Liver (tissue), 9 donors: ENCODE data around the gene TMSB15B. TPM values are rescaled to one million over a fixed set of nuclear protein-coding genes. Genes with fewer than 3 reads are reported as not detected.
"Not testable (repeated sequence)": the region's sequence is repeated elsewhere in the genome, so short reads cannot be mapped to it uniquely, and the experiment has no call there.

Source experiments
- DNase-seq: peaks from one replicate; pipeline ENCODE4 v3.0.0-alpha.2; 2017; ENCODE audit warnings: low spot score
- H3K27ac ChIP-seq, 2 donors: one replicate each; pipeline ENCODE4 v1.7.0; 2013; ENCODE audit warnings: inconsistent platforms in 2 of 2, low read length in 2 of 2, control low read depth in 1 of 2, low read depth in 1 of 2, mild to moderate bottlenecking in 1 of 2
- H3K27me3 ChIP-seq, 4 donors: one replicate each; pipeline versions ENCODE4 v1.6.1 to v1.7.0; 2013; ENCODE audit warnings: low read length in 3 of 4, inconsistent platforms in 1 of 4, mild to moderate bottlenecking in 1 of 4, moderate library complexity in 1 of 4; ENCODE audit not compliant: control insufficient read depth in 4 of 4, insufficient read depth in 4 of 4
- H3K36me3 ChIP-seq, 4 donors: one replicate each; pipeline versions ENCODE4 v1.6.1 to v1.7.0; 2013; ENCODE audit warnings: low read length in 3 of 4, mild to moderate bottlenecking in 3 of 4, low read depth in 1 of 4, moderate library complexity in 1 of 4; ENCODE audit not compliant: control insufficient read depth in 4 of 4, insufficient read depth in 3 of 4
- H3K4me1 ChIP-seq, 4 donors: one replicate each; pipeline versions ENCODE4 v1.6.1 to v1.7.0; 2013; ENCODE audit warnings: low read length in 3 of 4, mild to moderate bottlenecking in 3 of 4, moderate library complexity in 1 of 4; ENCODE audit not compliant: control insufficient read depth in 4 of 4, insufficient read depth in 4 of 4
- H3K4me3 ChIP-seq, 3 donors: one replicate each; pipeline versions ENCODE4 v1.6.1 to v1.7.0; 2013; ENCODE audit warnings: low read length in 3 of 3, control low read depth in 1 of 3, low read depth in 1 of 3, mild to moderate bottlenecking in 1 of 3
- H3K9ac ChIP-seq, 2 donors: one replicate each; pipeline ENCODE4 v1.7.0; 2013; ENCODE audit warnings: low read length in 2 of 2, mild to moderate bottlenecking in 2 of 2, moderate library complexity in 2 of 2, control low read depth in 1 of 2, low read depth in 1 of 2
- H3K9me3 ChIP-seq, 4 donors: one replicate each; pipeline versions ENCODE4 v1.6.1 to v1.7.0; 2013; ENCODE audit warnings: low read length in 3 of 4; ENCODE audit not compliant: control insufficient read depth in 4 of 4
- FOXA1 ChIP-seq: IDR thresholded peaks from 2 replicates; pipeline ENCODE4 v1.6.1; 2016; ENCODE audit warnings: antibody characterized with exemption
- FOXA2 ChIP-seq: IDR thresholded peaks from 2 replicates; pipeline ENCODE4 v1.6.1; 2016; ENCODE audit warnings: antibody characterized with exemption
- GABPA ChIP-seq, 2 donors: IDR thresholded peaks in 1 of 2; conservative IDR thresholded peaks in 1 of 2; 2 replicates each; pipeline ENCODE4 v1.6.1; 2016; ENCODE audit warnings: antibody characterized with exemption in 2 of 2, mild to moderate bottlenecking in 1 of 2, moderate library complexity in 1 of 2
- HNF4A ChIP-seq, 2 donors: conservative IDR thresholded peaks; 2 replicates each; pipeline ENCODE4 v1.6.1; 2016; ENCODE audit warnings: antibody characterized with exemption in 2 of 2, mild to moderate bottlenecking in 2 of 2
- JUND ChIP-seq, 2 donors: IDR thresholded peaks; 2 replicates each; pipeline ENCODE4 v1.6.1; 2016; ENCODE audit warnings: antibody characterized with exemption in 2 of 2
- NR2F2 ChIP-seq: IDR thresholded peaks from 2 replicates; pipeline ENCODE4 v1.6.1; 2016; ENCODE audit warnings: antibody characterized with exemption
- RAD21 ChIP-seq, 2 donors: IDR thresholded peaks; 2 replicates each; pipeline ENCODE4 v1.6.1; 2016; ENCODE audit warnings: antibody characterized with exemption in 2 of 2, mild to moderate bottlenecking in 2 of 2
- RXRA ChIP-seq, 2 donors: IDR thresholded peaks; 2 replicates each; pipeline ENCODE4 v1.6.1; 2017 to 2018; ENCODE audit warnings: antibody characterized with exemption in 2 of 2, mild to moderate bottlenecking in 1 of 2
- SP1 ChIP-seq: IDR thresholded peaks from 2 replicates; pipeline ENCODE4 v1.6.1; 2018; ENCODE audit warnings: antibody characterized with exemption, mild to moderate bottlenecking
- TAF1 ChIP-seq: conservative IDR thresholded peaks from 2 replicates; pipeline ENCODE4 v1.6.1; 2016; ENCODE audit warnings: antibody characterized with exemption, mild to moderate bottlenecking
- YY1 ChIP-seq: IDR thresholded peaks from 2 replicates; pipeline ENCODE4 v1.6.1; 2016; ENCODE audit warnings: antibody characterized with exemption, mild to moderate bottlenecking
- WGBS: extraction: QIAGEN DNeasy Blood & Tissue Kit; methylation state at CpG from one replicate; pipeline ENCODE4 v1.1.7; 2013; 5-methylcytosine and 5-hydroxymethylcytosine counted together
- polyA plus RNA-seq, 2 donors: library from polyadenylated mRNA; stranded (reverse) in 1 of 2; unstranded in 1 of 2; fragments of 200-250 nt in 1 of 2; fragments of >200 nt in 1 of 2; fragmentation: Nextera tagmentation in 1 of 2; extraction: Ambion mirVana in 1 of 2; gene quantifications; one replicate each; pipeline versions ENCODE4 v1.2.1 to v1.2.3, GENCODE V29; 2013 to 2015
- total RNA-seq, 2 donors: library from RNA; depleted of rRNA; stranded (reverse); fragments of >200 nt; gene quantifications; one replicate each; pipeline ENCODE4 v1.2.3, GENCODE V29; 2014
- TF ChIP-seq, protein P1 (sequence below): IDR thresholded peaks from 2 replicates; pipeline ENCODE4 v1.6.1; 2016; ENCODE audit warnings: antibody characterized with exemption, mild to moderate bottlenecking
- TF ChIP-seq, protein P2 (sequence below): IDR thresholded peaks from 2 replicates; pipeline ENCODE4 v1.6.1; 2016; ENCODE audit warnings: antibody characterized with exemption
- TF ChIP-seq, protein P3 (sequence below): IDR thresholded peaks from 2 replicates; pipeline ENCODE4 v1.6.1; 2016; ENCODE audit warnings: antibody characterized with exemption
- TF ChIP-seq, protein P4 (sequence below): IDR thresholded peaks from 2 replicates; pipeline ENCODE4 v1.6.1; 2016; ENCODE audit warnings: antibody characterized with exemption
- TF ChIP-seq, protein P5 (sequence below): fragments of 150-350 bp; IDR thresholded peaks from 2 replicates; pipeline ENCODE4 v1.5.1; 2017; ENCODE audit warnings: improper control_type of control experiment, low read depth, low read length; ENCODE audit not compliant: missing input control
- donor health status: healthy.
- donor health status: healthy.
- donor health status: healthy.
- donor health status: healthy.
- donor health status: healthy.

Gene TMSB15B
- total and polyA plus RNA-seq, 4 donors: 0.07 to 0.79 (median 0.25) TPM

DNA sequence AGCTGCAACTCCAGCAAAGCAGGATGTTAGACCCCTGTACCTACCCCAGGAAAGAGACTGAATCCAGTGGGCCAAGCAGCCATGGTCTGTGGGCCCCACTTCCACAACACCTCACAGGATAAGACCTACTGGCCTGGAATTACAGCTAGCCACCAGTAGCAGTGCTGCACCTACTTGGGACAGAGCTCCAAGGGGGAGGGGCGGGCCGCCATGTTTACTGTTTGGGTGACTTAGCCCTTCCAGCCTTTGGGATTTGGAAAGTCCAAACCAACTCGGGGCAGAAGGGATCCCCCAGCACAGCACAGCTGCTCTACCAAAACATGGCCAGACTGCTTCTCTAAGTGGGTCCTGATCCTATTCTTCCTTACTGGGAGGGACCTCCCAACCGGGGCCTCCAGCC is 9.1 kb upstream of the TMSB15B start (continued):
- TF ChIP-seq, protein P1, sequence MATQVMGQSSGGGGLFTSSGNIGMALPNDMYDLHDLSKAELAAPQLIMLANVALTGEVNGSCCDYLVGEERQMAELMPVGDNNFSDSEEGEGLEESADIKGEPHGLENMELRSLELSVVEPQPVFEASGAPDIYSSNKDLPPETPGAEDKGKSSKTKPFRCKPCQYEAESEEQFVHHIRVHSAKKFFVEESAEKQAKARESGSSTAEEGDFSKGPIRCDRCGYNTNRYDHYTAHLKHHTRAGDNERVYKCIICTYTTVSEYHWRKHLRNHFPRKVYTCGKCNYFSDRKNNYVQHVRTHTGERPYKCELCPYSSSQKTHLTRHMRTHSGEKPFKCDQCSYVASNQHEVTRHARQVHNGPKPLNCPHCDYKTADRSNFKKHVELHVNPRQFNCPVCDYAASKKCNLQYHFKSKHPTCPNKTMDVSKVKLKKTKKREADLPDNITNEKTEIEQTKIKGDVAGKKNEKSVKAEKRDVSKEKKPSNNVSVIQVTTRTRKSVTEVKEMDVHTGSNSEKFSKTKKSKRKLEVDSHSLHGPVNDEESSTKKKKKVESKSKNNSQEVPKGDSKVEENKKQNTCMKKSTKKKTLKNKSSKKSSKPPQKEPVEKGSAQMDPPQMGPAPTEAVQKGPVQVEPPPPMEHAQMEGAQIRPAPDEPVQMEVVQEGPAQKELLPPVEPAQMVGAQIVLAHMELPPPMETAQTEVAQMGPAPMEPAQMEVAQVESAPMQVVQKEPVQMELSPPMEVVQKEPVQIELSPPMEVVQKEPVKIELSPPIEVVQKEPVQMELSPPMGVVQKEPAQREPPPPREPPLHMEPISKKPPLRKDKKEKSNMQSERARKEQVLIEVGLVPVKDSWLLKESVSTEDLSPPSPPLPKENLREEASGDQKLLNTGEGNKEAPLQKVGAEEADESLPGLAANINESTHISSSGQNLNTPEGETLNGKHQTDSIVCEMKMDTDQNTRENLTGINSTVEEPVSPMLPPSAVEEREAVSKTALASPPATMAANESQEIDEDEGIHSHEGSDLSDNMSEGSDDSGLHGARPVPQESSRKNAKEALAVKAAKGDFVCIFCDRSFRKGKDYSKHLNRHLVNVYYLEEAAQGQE: no peak

DNA sequence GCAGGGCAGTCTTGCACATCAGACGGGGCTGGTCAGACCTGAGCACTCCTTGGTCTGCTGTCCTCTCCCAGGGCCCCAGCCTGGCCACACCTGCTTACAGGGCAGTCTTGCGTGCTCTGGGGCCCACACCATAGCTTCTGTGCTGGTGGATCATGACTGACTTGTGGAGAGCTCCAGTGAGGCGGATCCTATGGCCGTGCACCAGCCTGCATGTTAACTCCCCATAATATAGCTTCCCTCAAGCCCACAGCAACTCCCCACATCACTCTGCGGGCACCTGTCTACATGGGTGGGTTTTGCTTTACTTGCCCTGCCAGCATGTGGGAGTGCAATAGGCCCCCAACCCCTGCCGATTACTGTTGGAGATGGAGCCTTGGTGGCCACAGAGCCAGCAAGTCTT is 8.2 kb upstream of the TMSB15B start:
- H3K9me3 ChIP-seq: no peaks in the 10 kb centered on the region
- H3K27ac ChIP-seq: no peak overlapping the region
- no peak for TF ChIP-seq RAD21 (IDR thresholded peaks at IDR 0.05)
- no peak for TF ChIP-seq FOXA1
- TF ChIP-seq RXRA (IDR thresholded peaks at IDR 0.05): no peak
- TF ChIP-seq FOXA2: no peak
- TF ChIP-seq, protein P2, sequence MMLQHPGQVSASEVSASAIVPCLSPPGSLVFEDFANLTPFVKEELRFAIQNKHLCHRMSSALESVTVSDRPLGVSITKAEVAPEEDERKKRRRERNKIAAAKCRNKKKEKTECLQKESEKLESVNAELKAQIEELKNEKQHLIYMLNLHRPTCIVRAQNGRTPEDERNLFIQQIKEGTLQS: no peak
- TF ChIP-seq, protein P3, sequence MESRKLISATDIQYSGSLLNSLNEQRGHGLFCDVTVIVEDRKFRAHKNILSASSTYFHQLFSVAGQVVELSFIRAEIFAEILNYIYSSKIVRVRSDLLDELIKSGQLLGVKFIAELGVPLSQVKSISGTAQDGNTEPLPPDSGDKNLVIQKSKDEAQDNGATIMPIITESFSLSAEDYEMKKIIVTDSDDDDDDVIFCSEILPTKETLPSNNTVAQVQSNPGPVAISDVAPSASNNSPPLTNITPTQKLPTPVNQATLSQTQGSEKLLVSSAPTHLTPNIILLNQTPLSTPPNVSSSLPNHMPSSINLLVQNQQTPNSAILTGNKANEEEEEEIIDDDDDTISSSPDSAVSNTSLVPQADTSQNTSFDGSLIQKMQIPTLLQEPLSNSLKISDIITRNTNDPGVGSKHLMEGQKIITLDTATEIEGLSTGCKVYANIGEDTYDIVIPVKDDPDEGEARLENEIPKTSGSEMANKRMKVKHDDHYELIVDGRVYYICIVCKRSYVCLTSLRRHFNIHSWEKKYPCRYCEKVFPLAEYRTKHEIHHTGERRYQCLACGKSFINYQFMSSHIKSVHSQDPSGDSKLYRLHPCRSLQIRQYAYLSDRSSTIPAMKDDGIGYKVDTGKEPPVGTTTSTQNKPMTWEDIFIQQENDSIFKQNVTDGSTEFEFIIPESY: no peak
- TF ChIP-seq, protein P4, sequence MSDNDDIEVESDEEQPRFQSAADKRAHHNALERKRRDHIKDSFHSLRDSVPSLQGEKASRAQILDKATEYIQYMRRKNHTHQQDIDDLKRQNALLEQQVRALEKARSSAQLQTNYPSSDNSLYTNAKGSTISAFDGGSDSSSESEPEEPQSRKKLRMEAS: no peak
- TF ChIP-seq JUND (IDR thresholded peaks at IDR 0.05): no peak
- no peak for TF ChIP-seq SP1
- TF ChIP-seq, protein P5, sequence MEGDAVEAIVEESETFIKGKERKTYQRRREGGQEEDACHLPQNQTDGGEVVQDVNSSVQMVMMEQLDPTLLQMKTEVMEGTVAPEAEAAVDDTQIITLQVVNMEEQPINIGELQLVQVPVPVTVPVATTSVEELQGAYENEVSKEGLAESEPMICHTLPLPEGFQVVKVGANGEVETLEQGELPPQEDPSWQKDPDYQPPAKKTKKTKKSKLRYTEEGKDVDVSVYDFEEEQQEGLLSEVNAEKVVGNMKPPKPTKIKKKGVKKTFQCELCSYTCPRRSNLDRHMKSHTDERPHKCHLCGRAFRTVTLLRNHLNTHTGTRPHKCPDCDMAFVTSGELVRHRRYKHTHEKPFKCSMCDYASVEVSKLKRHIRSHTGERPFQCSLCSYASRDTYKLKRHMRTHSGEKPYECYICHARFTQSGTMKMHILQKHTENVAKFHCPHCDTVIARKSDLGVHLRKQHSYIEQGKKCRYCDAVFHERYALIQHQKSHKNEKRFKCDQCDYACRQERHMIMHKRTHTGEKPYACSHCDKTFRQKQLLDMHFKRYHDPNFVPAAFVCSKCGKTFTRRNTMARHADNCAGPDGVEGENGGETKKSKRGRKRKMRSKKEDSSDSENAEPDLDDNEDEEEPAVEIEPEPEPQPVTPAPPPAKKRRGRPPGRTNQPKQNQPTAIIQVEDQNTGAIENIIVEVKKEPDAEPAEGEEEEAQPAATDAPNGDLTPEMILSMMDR: no peak
- TF ChIP-seq TAF1: no peak
- no peak for TF ChIP-seq GABPA (IDR thresholded peaks at IDR 0.05 in 1 of 2, conservative IDR thresholded peaks at IDR 0.05 in 1 of 2)
- no peak for TF ChIP-seq YY1
- TF ChIP-seq NR2F2: no peak
- TF ChIP-seq, protein P1: no peak
- no peak for TF ChIP-seq HNF4A (conservative IDR thresholded peaks at IDR 0.05)
- 92% methylated on average over 6 of the region's 6 CpGs for WGBS
- no peak for DNase-seq
- H3K27me3 ChIP-seq: no peaks in the 10 kb centered on the region
- no peak overlapping the region for H3K9ac ChIP-seq
- H3K4me3 ChIP-seq: no peak overlapping the region
- H3K36me3 ChIP-seq: no peaks in the 10 kb centered on the region
- no peaks in the 10 kb centered on the region for H3K4me1 ChIP-seq

DNA sequence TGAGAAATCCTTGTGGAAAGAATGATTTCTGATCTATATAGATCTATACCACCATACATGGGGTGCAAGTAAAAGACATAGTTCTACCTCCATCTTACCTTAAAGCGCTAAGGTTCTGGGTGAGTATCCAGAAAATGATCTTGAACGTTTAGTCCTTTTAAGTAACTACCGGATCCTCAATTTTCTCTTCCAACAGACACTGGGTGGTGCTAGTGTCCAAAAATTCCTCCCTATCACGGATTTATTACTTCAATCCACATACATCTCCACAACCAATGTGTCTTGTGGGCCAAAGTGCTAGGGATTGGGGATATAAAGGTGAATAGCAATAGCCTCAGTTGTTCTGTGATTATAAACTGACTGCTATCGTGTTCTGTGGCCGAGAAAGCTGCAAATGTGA is 1.8 kb upstream of the TMSB15B start:
- H3K36me3 ChIP-seq, H3K9ac ChIP-seq, H3K9me3 ChIP-seq, H3K4me1 ChIP-seq, H3K27ac ChIP-seq, DNase-seq, H3K4me3 ChIP-seq, H3K27me3 ChIP-seq: not testable (repeated sequence)
- no CpG with 5 or more reads among the region's 6 CpGs for WGBS

DNA sequence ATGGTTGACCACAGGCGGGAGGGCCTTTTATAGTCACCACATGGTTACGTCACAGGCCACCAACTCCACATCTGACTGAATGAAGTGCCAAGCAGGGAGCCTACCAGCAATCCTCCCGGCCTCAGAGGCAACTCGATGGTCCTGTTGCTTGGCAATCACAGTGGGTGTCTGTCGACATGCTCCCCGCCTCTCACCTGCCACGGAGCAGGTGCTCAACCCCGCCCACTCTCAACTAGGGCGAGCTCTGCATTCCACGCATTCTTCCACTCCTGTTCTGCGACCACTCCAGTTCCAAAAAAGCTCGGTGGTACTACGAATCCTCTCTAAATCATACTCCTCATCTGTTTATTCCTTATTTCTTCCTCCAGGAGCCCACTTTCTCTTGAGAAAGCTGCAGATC is 21.1 kb downstream of the TMSB15B start:
- not testable (repeated sequence) for H3K4me3 ChIP-seq, H3K27ac ChIP-seq, H3K9ac ChIP-seq, H3K4me1 ChIP-seq, DNase-seq, H3K9me3 ChIP-seq, H3K27me3 ChIP-seq, H3K36me3 ChIP-seq
- no CpG with 5 or more reads among the region's 13 CpGs for WGBS
